ENCODE data around the gene FSTL5. TPM values are rescaled to one million over a fixed set of nuclear protein-coding genes. Genes with fewer than 3 reads are reported as not detected.

FSTL5 gene
- total and polyA plus RNA-seq, 5 donors from 2014 or later = not detected

GRCh38 chr4:161931089-161931488 is 232.7 kb downstream of the FSTL5 start:
- DNase-seq (no peak), ATAC-seq (ENCODE audit: low read depth in 2 of 2) (no peak)
- no peak overlapping the region for H3K27ac Mint-ChIP-seq
- Histone ChIP-seq H3K36me3 (ENCODE audit: control insufficient read depth, insufficient read depth, low read length) (no peaks in the 10 kb centered on the region), H3K27me3 (ENCODE audit: control insufficient read depth, insufficient read depth, low read length) (no peaks in the 10 kb centered on the region), H3K27ac (ENCODE audit: insufficient read depth, low read length, poor library complexity, severe bottlenecking) (no peak overlapping the region), H3K9me3 (ENCODE audit: control insufficient read depth in 2 of 2, low read length in 2 of 2) (no peaks in the 10 kb centered on the region), H3K4me1 (ENCODE audit: control insufficient read depth, insufficient read depth, low read length, poor library complexity, severe bottlenecking) (no peaks in the 10 kb centered on the region), H3K4me3 (ENCODE audit: low read depth, low read length) (no peak overlapping the region)
- no peak overlapping the region for H3K4me3 Mint-ChIP-seq
- no peaks in the 10 kb centered on the region for H3K27me3 Mint-ChIP-seq
- no peaks in the 10 kb centered on the region for H3K36me3 Mint-ChIP-seq
- H3K9me3 Mint-ChIP-seq = peaks cover 0 to 21% (median 8%) of the 10 kb centered on the region in 7 donors
- H3K4me1 Mint-ChIP-seq = no peaks in the 10 kb centered on the region

GRCh38 chr4:161929956-161930355 is 233.8 kb downstream of the FSTL5 start:
- Mint-ChIP-seq H3K27ac (no peak overlapping the region), H3K36me3 (no peaks in the 10 kb centered on the region), H3K4me1 (no peaks in the 10 kb centered on the region), H3K27me3 (no peaks in the 10 kb centered on the region), H3K9me3 (peaks cover 0 to 21% (median 8%) of the 10 kb centered on the region in 7 donors), H3K4me3 (no peak overlapping the region)
- Histone ChIP-seq H3K27me3 (ENCODE audit: control insufficient read depth, insufficient read depth, low read length) (no peaks in the 10 kb centered on the region), H3K4me3 (ENCODE audit: low read depth, low read length) (no peak overlapping the region), H3K36me3 (ENCODE audit: control insufficient read depth, insufficient read depth, low read length) (no peaks in the 10 kb centered on the region), H3K4me1 (ENCODE audit: control insufficient read depth, insufficient read depth, low read length, poor library complexity, severe bottlenecking) (no peaks in the 10 kb centered on the region), H3K9me3 (ENCODE audit: control insufficient read depth in 2 of 2, low read length in 2 of 2) (no peaks in the 10 kb centered on the region), H3K27ac (ENCODE audit: insufficient read depth, low read length, poor library complexity, severe bottlenecking) (no peak overlapping the region)
- DNase-seq (no peak), ATAC-seq (ENCODE audit: low read depth in 2 of 2) (no peak)

DNA sequence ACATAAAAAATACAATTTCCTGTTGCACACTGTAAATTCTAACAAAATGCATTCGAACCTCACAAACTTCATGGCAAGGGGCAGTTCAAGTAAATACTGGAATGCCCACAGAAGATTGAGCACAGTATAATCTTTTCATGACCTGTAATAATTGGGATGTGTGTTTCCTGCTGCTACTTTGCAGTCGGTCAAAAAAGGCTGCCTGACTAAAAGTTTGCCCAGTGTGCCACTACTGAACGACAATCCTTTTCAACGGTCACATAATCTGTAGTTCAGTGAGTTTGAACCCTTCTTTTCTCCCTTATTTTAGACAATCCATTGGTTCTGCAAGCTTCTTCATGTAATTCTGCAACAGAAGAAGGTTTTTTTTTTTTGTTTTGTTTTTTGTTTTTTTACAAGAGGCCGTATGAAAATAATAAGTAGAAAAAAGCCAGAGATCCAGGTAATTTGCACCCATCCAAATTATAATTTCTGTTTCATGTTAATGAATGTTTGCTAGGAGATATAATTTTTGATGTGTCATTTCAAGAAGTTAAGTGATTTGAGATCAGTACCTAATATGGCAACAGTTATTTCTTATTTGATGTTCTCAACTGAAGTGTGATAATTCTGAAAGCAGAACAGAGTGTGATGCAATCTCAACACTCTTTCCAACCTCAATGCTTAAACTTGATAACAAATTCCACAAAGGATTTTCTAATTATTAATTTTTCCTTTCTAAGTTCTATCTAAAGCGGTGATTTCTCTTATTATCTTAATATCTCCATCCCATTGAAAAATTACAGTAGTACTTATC is 237.6 kb downstream of the FSTL5 start:
- no peak overlapping the region for H3K27ac ChIP-seq (ENCODE audit: insufficient read depth, low read length, poor library complexity, severe bottlenecking)
- ATAC-seq (ENCODE audit: low read depth in 2 of 2) (no peak), DNase-seq (no peak)
- H3K9me3 ChIP-seq (ENCODE audit: control insufficient read depth in 2 of 2, low read length in 2 of 2) = no peaks in the 10 kb centered on the region
- H3K4me3 ChIP-seq (ENCODE audit: low read depth, low read length) = no peak overlapping the region
- Mint-ChIP-seq H3K9me3 (peaks cover 0 to 17% (median 4%) of the 10 kb centered on the region in 7 donors), H3K36me3 (no peaks in the 10 kb centered on the region), H3K4me3 (no peak overlapping the region), H3K27me3 (no peaks in the 10 kb centered on the region), H3K4me1 (no peaks in the 10 kb centered on the region), H3K27ac (no peak overlapping the region)
- H3K4me1 ChIP-seq (ENCODE audit: control insufficient read depth, insufficient read depth, low read length, poor library complexity, severe bottlenecking) = no peaks in the 10 kb centered on the region
- no peaks in the 10 kb centered on the region for H3K27me3 ChIP-seq (ENCODE audit: control insufficient read depth, insufficient read depth, low read length)
- H3K36me3 ChIP-seq (ENCODE audit: control insufficient read depth, insufficient read depth, low read length) = no peaks in the 10 kb centered on the region

GRCh38 chr4:161920304-161921052 is 243.3 kb downstream of the FSTL5 start:
- no peak overlapping the region for H3K4me3 ChIP-seq (ENCODE audit: low read depth, low read length)
- Mint-ChIP-seq H3K9me3 (peaks cover 0 to 8% (median 3%) of the 10 kb centered on the region in 7 donors), H3K36me3 (no peaks in the 10 kb centered on the region), H3K4me3 (no peak overlapping the region), H3K27me3 (no peaks in the 10 kb centered on the region), H3K4me1 (no peaks in the 10 kb centered on the region), H3K27ac (no peak overlapping the region)
- no peaks in the 10 kb centered on the region for H3K36me3 ChIP-seq (ENCODE audit: control insufficient read depth, insufficient read depth, low read length)
- ATAC-seq (ENCODE audit: low read depth in 2 of 2) = no peak
- DNase-seq = no peak
- H3K27me3 ChIP-seq (ENCODE audit: control insufficient read depth, insufficient read depth, low read length) = no peaks in the 10 kb centered on the region
- H3K4me1 ChIP-seq (ENCODE audit: control insufficient read depth, insufficient read depth, low read length, poor library complexity, severe bottlenecking) = no peaks in the 10 kb centered on the region
- no peak overlapping the region for H3K27ac ChIP-seq (ENCODE audit: insufficient read depth, low read length, poor library complexity, severe bottlenecking)
- H3K9me3 ChIP-seq (ENCODE audit: control insufficient read depth in 2 of 2, low read length in 2 of 2) = no peaks in the 10 kb centered on the region

GRCh38 chr4:161919442-161920220 is 244.2 kb downstream of the FSTL5 start:
- no peak overlapping the region for H3K4me3 ChIP-seq (ENCODE audit: low read depth, low read length)
- no peaks in the 10 kb centered on the region for H3K27me3 Mint-ChIP-seq
- H3K27me3 ChIP-seq (ENCODE audit: control insufficient read depth, insufficient read depth, low read length) = no peaks in the 10 kb centered on the region
- ATAC-seq (ENCODE audit: low read depth in 2 of 2) (no peak), DNase-seq (no peak)
- H3K4me1 ChIP-seq (ENCODE audit: control insufficient read depth, insufficient read depth, low read length, poor library complexity, severe bottlenecking) = no peaks in the 10 kb centered on the region
- H3K9me3 ChIP-seq (ENCODE audit: control insufficient read depth in 2 of 2, low read length in 2 of 2) = no peaks in the 10 kb centered on the region
- no peak overlapping the region for H3K27ac Mint-ChIP-seq
- no peak overlapping the region for H3K4me3 Mint-ChIP-seq
- no peaks in the 10 kb centered on the region for H3K4me1 Mint-ChIP-seq
- H3K27ac ChIP-seq (ENCODE audit: insufficient read depth, low read length, poor library complexity, severe bottlenecking) = no peak overlapping the region
- H3K9me3 Mint-ChIP-seq = peaks cover 0 to 7% (median 3%) of the 10 kb centered on the region in 7 donors
- H3K36me3 Mint-ChIP-seq = no peaks in the 10 kb centered on the region
- no peaks in the 10 kb centered on the region for H3K36me3 ChIP-seq (ENCODE audit: control insufficient read depth, insufficient read depth, low read length)

GRCh38 chr4:161916035-161916434 is 247.8 kb downstream of the FSTL5 start:
- Mint-ChIP-seq H3K27ac (no peak overlapping the region), H3K36me3 (no peaks in the 10 kb centered on the region), H3K27me3 (no peaks in the 10 kb centered on the region), H3K4me1 (no peaks in the 10 kb centered on the region), H3K9me3 (peaks cover 0 to 12% (median 3%) of the 10 kb centered on the region in 7 donors), H3K4me3 (no peak overlapping the region)
- DNase-seq = no peak
- no peak overlapping the region for H3K27ac ChIP-seq (ENCODE audit: insufficient read depth, low read length, poor library complexity, severe bottlenecking)
- H3K36me3 ChIP-seq (ENCODE audit: control insufficient read depth, insufficient read depth, low read length) = no peaks in the 10 kb centered on the region
- ATAC-seq (ENCODE audit: low read depth in 2 of 2) = no peak
- H3K27me3 ChIP-seq (ENCODE audit: control insufficient read depth, insufficient read depth, low read length) = no peaks in the 10 kb centered on the region
- H3K4me3 ChIP-seq (ENCODE audit: low read depth, low read length) = no peak overlapping the region
- H3K9me3 ChIP-seq (ENCODE audit: control insufficient read depth in 2 of 2, low read length in 2 of 2) = peaks cover 0 to 7% of the 10 kb centered on the region in 2 experiments
- H3K4me1 ChIP-seq (ENCODE audit: control insufficient read depth, insufficient read depth, low read length, poor library complexity, severe bottlenecking) = no peaks in the 10 kb centered on the region

DNA sequence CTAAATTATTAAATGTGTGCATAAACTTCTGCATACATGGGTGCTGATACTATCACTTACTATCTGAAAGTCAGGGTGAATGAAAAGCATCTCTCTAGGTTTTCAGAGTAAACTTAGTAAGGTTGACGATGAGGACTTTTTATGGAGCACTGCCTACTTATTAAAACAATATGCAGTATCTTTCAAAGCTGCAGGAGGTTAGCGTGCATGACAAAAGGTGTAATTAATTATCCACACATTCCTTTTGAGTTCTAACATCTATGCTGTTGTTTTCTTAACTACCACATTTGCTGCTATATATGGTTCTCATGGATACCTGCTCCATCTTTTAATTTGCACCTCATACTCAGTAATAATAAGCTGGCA is 256.2 kb downstream of the FSTL5 start:
- Histone ChIP-seq H3K36me3 (ENCODE audit: control insufficient read depth, insufficient read depth, low read length) (no peaks in the 10 kb centered on the region), H3K27ac (ENCODE audit: insufficient read depth, low read length, poor library complexity, severe bottlenecking) (no peak overlapping the region), H3K4me3 (ENCODE audit: low read depth, low read length) (no peak overlapping the region), H3K4me1 (ENCODE audit: control insufficient read depth, insufficient read depth, low read length, poor library complexity, severe bottlenecking) (no peaks in the 10 kb centered on the region), H3K27me3 (ENCODE audit: control insufficient read depth, insufficient read depth, low read length) (no peaks in the 10 kb centered on the region), H3K9me3 (ENCODE audit: control insufficient read depth in 2 of 2, low read length in 2 of 2) (no peaks in the 10 kb centered on the region)
- no peak overlapping the region for H3K27ac Mint-ChIP-seq
- ATAC-seq (ENCODE audit: low read depth in 2 of 2) (no peak), DNase-seq (no peak)
- peaks cover 0 to 7% (median 5%) of the 10 kb centered on the region in 7 donors for H3K9me3 Mint-ChIP-seq
- H3K36me3 Mint-ChIP-seq = no peaks in the 10 kb centered on the region
- H3K27me3 Mint-ChIP-seq = no peaks in the 10 kb centered on the region
- no peak overlapping the region for H3K4me3 Mint-ChIP-seq
- no peaks in the 10 kb centered on the region for H3K4me1 Mint-ChIP-seq
